Parathyroid adenoma (tissue), 2 donors: Measurements from ENCODE around the gene SLC6A15.

ENCODE experiments used
- H2AFZ ChIP-seq: fragments of 300-600 bp; sonication (generic); one replicate; pipeline ENCODE4 v1.7.0; 2017; ENCODE audit warnings: antibody characterized with exemption, mild to moderate bottlenecking
- H3K27ac ChIP-seq: fragments of 300-600 bp; sonication (generic); one replicate; pipeline ENCODE4 v1.7.0; 2017
- H3K27me3 ChIP-seq: fragments of 300-600 bp; sonication (generic); one replicate; pipeline ENCODE4 v1.7.0; 2017; ENCODE audit warnings: low read length; ENCODE audit not compliant: control insufficient read depth, insufficient read depth
- H3K36me3 ChIP-seq: fragments of 300-600 bp; sonication (generic); one replicate; pipeline ENCODE4 v1.7.0; 2017; ENCODE audit warnings: low read length; ENCODE audit not compliant: control insufficient read depth, insufficient read depth
- H3K4me1 ChIP-seq: fragments of 300-600 bp; sonication (generic); one replicate; pipeline ENCODE4 v1.7.0; 2017; ENCODE audit warnings: control low read depth
- H3K4me2 ChIP-seq: fragments of 300-600 bp; sonication (generic); one replicate; pipeline ENCODE4 v1.7.0; 2017; ENCODE audit warnings: low read length
- H3K4me3 ChIP-seq: fragments of 300-600 bp; sonication (generic); one replicate; pipeline ENCODE4 v1.7.0; 2017; ENCODE audit warnings: low read depth, low read length
- H3K79me2 ChIP-seq: fragments of 300-600 bp; sonication (generic); one replicate; pipeline ENCODE4 v1.7.0; 2017; ENCODE audit warnings: control low read depth
- H3K9ac ChIP-seq: fragments of 300-600 bp; sonication (generic); one replicate; pipeline ENCODE4 v1.7.0; 2017; ENCODE audit warnings: mild to moderate bottlenecking
- H3K9me3 ChIP-seq: fragments of 300-600 bp; sonication (generic); one replicate; pipeline ENCODE4 v1.7.0; 2017; ENCODE audit warnings: low read length; ENCODE audit not compliant: control insufficient read depth
- CTCF ChIP-seq: fragments of 300-600 bp; sonication (generic); IDR thresholded peaks from one replicate; pipeline ENCODE4 v1.7.0; 2017; ENCODE audit warnings: antibody characterized with exemption, mild to moderate bottlenecking
- donor health status: primary hyperparathyroidism.

SLC6A15 gene

GRCh38 chr12:84889818-84890217 lies 22.8 kb downstream of the SLC6A15 start:
- no peak overlapping the region for H2AFZ ChIP-seq
- no peaks in the 10 kb centered on the region for H3K36me3 ChIP-seq
- H3K4me2 ChIP-seq, result no peak overlapping the region
- H3K4me1 ChIP-seq, result no peaks in the 10 kb centered on the region
- H3K9me3 ChIP-seq, result no peaks in the 10 kb centered on the region
- no peak overlapping the region for H3K9ac ChIP-seq
- H3K27ac ChIP-seq, result no peak overlapping the region
- no peak overlapping the region for H3K4me3 ChIP-seq
- no peaks in the 10 kb centered on the region for H3K27me3 ChIP-seq
- H3K79me2 ChIP-seq, result no peaks in the 10 kb centered on the region
- TF ChIP-seq CTCF, result no peak

- TF ChIP-seq CTCF, result no peak
- no peak overlapping the region for H3K4me2 ChIP-seq
- H3K36me3 ChIP-seq, result no peaks in the 10 kb centered on the region
- H3K4me3 ChIP-seq, result no peak overlapping the region
- no peak overlapping the region for H3K27ac ChIP-seq
- no peaks in the 10 kb centered on the region for H3K4me1 ChIP-seq
- no peaks in the 10 kb centered on the region for H3K79me2 ChIP-seq
- no peak overlapping the region for H2AFZ ChIP-seq
- H3K9ac ChIP-seq, result no peak overlapping the region
- H3K9me3 ChIP-seq, result no peaks in the 10 kb centered on the region
- no peaks in the 10 kb centered on the region for H3K27me3 ChIP-seq
Measured at GRCh38 chr12:84888861-84889260, 23.7 kb downstream of the SLC6A15 start.

GRCh38 chr12:84877340-84877739 lies 35.3 kb downstream of the SLC6A15 start:
- H3K9ac ChIP-seq, result no peak overlapping the region
- H3K4me1 ChIP-seq, result no peaks in the 10 kb centered on the region
- H3K9me3 ChIP-seq, result no peaks in the 10 kb centered on the region
- no peaks in the 10 kb centered on the region for H3K79me2 ChIP-seq
- TF ChIP-seq CTCF, result no peak
- no peaks in the 10 kb centered on the region for H3K36me3 ChIP-seq
- H3K27me3 ChIP-seq, result no peaks in the 10 kb centered on the region
- H2AFZ ChIP-seq, result no peak overlapping the region
- H3K27ac ChIP-seq, result no peak overlapping the region
- no peak overlapping the region for H3K4me3 ChIP-seq
- no peak overlapping the region for H3K4me2 ChIP-seq

GRCh38 chr12:84875241-84875640 lies 37.4 kb downstream of the SLC6A15 start:
- H3K4me3 ChIP-seq, result no peak overlapping the region
- H3K27me3 ChIP-seq, result no peaks in the 10 kb centered on the region
- TF ChIP-seq CTCF, result no peak

GRCh38 chr12:84874825-84875139 lies 37.8 kb downstream of the SLC6A15 start:
- TF ChIP-seq CTCF, result no peak

More at GRCh38 chr12:84875241-84875640, 37.4 kb downstream of the SLC6A15 start:
- Histone ChIP-seq H3K27ac (no peak overlapping the region), H3K9ac (no peak overlapping the region), H3K4me2 (no peak overlapping the region), H2AFZ (no peak overlapping the region), H3K4me1 (no peaks in the 10 kb centered on the region), H3K36me3 (no peaks in the 10 kb centered on the region), H3K9me3 (no peaks in the 10 kb centered on the region), H3K79me2 (no peaks in the 10 kb centered on the region)

More at GRCh38 chr12:84874825-84875139, 37.8 kb downstream of the SLC6A15 start:
- H3K4me3 ChIP-seq, result no peak overlapping the region
- no peak overlapping the region for H3K9ac ChIP-seq
- H3K4me2 ChIP-seq, result no peak overlapping the region
- no peaks in the 10 kb centered on the region for H3K4me1 ChIP-seq
- no peak overlapping the region for H3K27ac ChIP-seq
- no peaks in the 10 kb centered on the region for H3K79me2 ChIP-seq
- no peaks in the 10 kb centered on the region for H3K9me3 ChIP-seq
- no peak overlapping the region for H2AFZ ChIP-seq
- H3K27me3 ChIP-seq, result no peaks in the 10 kb centered on the region
- no peaks in the 10 kb centered on the region for H3K36me3 ChIP-seq
